GM18951 (cell line): ENCODE results near the gene WSCD1.

Experiments used
- POLR2A ChIP-seq: IDR thresholded peaks from 4 replicates; pipeline ENCODE4 v1.6.1; 2011; ENCODE audit warnings: mild to moderate bottlenecking; ENCODE audit not compliant: insufficient read length, insufficient read depth; ENCODE audit errors: extremely low read depth
- in situ Hi-C: fragments of 300-500 bp; cut with MboI; formaldehyde crosslinking; loops from one replicate; pipeline ENCODE4 v1.12.0; 2022; ENCODE audit warnings: low sequenced_read_pairs, mixed read lengths, inconsistent platforms; ENCODE audit not compliant: unreplicated experiment

WSCD1 gene

GRCh38 chr17:6069539-6070429, at the start of gene WSCD1:
WSCD1 (plus strand) TSS chr17:6070379; CDS start chr17:6080659, 10,280 bp downstream.
- in situ Hi-C loops, result no loop called here
- TF ChIP-seq POLR2A, result no peak

GRCh38 chr17:6021011-6021400, 49.2 kb upstream of the WSCD1 start:
- in situ Hi-C loops, result no loop called here
- no peak for TF ChIP-seq POLR2A

GRCh38 chr17:6021627-6022026, 48.6 kb upstream of the WSCD1 start:
- in situ Hi-C loops, result no loop called here
- no peak for TF ChIP-seq POLR2A

GRCh38 chr17:6023036-6023831, 46.9 kb upstream of the WSCD1 start:
- in situ Hi-C loops, result no loop called here
- no peak for TF ChIP-seq POLR2A

- TF ChIP-seq POLR2A, result no peak
- in situ Hi-C loops, result no loop called here
Observed at GRCh38 chr17:6024576-6024975, 45.6 kb upstream of the WSCD1 start.

- no peak for TF ChIP-seq POLR2A
- in situ Hi-C loops, result no loop called here
Observed at GRCh38 chr17:6027342-6028024, 42.7 kb upstream of the WSCD1 start.

- no peak for TF ChIP-seq POLR2A
- in situ Hi-C loops, result no loop called here
Observed at GRCh38 chr17:6028294-6028693, 41.9 kb upstream of the WSCD1 start.

GRCh38 chr17:6035801-6036394, 34.3 kb upstream of the WSCD1 start:
- no peak for TF ChIP-seq POLR2A
- in situ Hi-C loops, result no loop called here

- in situ Hi-C loops, result no loop called here
- no peak for TF ChIP-seq POLR2A
Observed at GRCh38 chr17:6040504-6040903, 29.7 kb upstream of the WSCD1 start.

- TF ChIP-seq POLR2A, result no peak
- in situ Hi-C loops, result no loop called here
Observed at GRCh38 chr17:6041246-6041645, 28.9 kb upstream of the WSCD1 start.

- TF ChIP-seq POLR2A, result no peak
- in situ Hi-C loops, result no loop called here
Observed at GRCh38 chr17:6043405-6043804, 26.8 kb upstream of the WSCD1 start.

- no peak for TF ChIP-seq POLR2A
- in situ Hi-C loops, result no loop called here
Observed at GRCh38 chr17:6044261-6044660, 25.9 kb upstream of the WSCD1 start.

- no peak for TF ChIP-seq POLR2A
- in situ Hi-C loops, result no loop called here
Observed at GRCh38 chr17:6045621-6046357, 24.4 kb upstream of the WSCD1 start.

GRCh38 chr17:6046431-6046830, 23.7 kb upstream of the WSCD1 start:
- no peak for TF ChIP-seq POLR2A
- in situ Hi-C loops, result no loop called here
